Islet of Langerhans (tissue), 1 donor: ENCODE results near the gene CLCA2.

Source experiments
- FAIRE-seq: peaks from one replicate; lab custom pipeline; 2011; peaks lifted over from hg19 to GRCh38; lab: Jason Lieb, UNC

The CLCA2 gene, protein sequence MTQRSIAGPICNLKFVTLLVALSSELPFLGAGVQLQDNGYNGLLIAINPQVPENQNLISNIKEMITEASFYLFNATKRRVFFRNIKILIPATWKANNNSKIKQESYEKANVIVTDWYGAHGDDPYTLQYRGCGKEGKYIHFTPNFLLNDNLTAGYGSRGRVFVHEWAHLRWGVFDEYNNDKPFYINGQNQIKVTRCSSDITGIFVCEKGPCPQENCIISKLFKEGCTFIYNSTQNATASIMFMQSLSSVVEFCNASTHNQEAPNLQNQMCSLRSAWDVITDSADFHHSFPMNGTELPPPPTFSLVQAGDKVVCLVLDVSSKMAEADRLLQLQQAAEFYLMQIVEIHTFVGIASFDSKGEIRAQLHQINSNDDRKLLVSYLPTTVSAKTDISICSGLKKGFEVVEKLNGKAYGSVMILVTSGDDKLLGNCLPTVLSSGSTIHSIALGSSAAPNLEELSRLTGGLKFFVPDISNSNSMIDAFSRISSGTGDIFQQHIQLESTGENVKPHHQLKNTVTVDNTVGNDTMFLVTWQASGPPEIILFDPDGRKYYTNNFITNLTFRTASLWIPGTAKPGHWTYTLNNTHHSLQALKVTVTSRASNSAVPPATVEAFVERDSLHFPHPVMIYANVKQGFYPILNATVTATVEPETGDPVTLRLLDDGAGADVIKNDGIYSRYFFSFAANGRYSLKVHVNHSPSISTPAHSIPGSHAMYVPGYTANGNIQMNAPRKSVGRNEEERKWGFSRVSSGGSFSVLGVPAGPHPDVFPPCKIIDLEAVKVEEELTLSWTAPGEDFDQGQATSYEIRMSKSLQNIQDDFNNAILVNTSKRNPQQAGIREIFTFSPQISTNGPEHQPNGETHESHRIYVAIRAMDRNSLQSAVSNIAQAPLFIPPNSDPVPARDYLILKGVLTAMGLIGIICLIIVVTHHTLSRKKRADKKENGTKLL

DNA sequence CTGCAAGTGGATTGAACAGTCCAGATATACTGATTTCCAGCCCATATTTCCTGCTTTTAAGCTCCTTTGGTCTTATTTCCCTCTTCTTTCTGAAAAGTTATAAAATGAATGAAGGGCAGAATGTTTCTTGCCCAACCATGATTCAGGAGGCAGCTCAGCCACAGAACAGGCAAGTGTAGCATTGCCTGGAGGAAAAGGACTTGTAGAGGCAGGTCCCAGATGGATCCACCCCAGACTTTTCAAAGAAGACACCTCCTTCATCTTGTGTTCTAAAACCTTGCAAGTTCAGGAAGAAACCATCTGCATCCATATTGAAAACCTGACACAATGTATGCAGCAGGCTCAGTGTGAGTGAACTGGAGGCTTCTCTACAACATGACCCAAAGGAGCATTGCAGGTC lies at the start of gene CLCA2:
TSS of gene CLCA2 (plus strand) at position 299 of the 400 bp plus-strand sequence. CDS start at position 376, 77 bp downstream.
- no peak for FAIRE-seq

DNA sequence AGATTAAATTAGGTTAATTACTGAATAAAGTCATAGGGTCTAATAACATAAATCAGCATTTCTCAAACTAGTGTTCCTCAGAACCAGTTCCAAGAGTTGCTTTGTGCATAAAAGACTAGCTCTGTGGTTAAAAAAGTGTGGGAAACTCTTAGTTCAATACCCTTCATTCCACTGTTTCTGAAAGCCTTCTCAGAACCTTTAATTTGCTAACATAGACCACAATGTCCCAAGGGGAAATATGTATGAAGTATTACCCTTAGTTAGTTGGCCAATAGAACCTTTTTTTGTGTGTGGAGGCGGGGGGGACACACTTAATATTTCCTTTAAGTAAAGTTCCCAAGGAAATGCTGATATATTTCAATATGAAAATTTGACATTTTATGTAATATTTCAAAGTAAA lies 48.3 kb upstream of the CLCA2 start:
- FAIRE-seq = no peak

DNA sequence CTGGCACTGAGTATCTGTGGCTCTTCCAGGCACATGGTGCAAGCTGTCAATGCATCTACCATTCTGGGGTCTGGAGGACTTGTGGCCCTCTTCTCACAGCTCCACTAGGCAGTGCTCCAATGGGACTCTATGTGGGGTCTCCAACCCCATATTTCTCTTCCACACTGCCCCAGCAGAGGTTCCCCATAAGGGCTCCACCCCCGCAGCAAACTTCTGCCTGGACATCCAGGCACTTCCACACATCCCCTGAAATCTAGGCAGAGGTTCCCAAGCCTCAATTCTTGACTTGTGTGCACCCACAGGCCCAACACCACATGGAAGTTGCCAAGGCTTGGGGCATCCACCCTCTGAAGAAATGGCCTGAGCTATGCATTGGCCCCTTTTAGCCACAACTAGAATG lies 46.6 kb upstream of the CLCA2 start:
- no peak for FAIRE-seq

DNA sequence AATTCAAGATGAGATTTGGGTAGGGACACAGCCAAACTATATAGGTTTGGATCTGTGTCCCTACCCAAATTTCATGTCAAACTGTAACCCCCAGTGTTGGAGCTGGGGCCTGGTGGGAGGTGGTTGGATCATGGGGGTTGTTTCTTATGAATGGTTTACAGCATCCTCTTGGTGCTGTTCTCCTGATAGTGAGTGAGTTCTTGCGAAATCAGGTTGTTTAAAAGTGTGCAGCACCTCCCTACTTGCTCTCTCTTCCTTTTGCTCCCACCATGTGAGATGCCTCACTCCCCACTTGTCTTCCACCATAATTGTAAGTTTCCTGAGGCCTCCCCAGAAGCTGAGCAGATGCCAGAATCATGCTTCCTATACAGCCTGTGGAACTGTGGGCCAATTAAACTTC lies 45.2 kb upstream of the CLCA2 start:
- no peak for FAIRE-seq

DNA sequence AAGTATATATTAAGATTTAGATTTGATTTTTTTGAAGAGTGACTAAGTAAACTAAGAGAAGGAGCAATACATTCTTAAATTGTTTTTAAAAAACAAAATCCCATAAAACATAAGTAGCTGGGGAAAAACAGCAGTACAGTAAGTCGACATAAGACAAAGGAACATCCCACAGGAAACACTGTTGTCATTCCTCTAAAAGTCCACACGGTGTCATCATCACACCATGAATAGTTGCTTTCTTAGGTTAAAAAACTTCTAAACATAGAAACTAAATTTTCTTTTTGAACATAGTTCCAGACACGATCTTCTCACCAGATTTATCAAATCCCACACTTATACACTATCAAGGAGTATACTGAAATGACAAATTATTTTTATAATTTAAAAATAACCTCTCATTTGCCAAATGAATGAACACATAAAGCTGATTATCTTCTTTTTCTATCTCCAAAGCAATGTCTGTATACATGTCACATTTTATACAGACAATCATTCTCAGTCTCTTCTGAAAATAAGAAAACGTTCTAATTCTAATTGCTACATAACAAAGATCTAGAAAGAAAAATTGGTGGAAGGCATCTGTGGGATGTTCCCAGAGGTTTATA lies 43.6 kb upstream of the CLCA2 start:
- peak; percentile 100 for FAIRE-seq

DNA sequence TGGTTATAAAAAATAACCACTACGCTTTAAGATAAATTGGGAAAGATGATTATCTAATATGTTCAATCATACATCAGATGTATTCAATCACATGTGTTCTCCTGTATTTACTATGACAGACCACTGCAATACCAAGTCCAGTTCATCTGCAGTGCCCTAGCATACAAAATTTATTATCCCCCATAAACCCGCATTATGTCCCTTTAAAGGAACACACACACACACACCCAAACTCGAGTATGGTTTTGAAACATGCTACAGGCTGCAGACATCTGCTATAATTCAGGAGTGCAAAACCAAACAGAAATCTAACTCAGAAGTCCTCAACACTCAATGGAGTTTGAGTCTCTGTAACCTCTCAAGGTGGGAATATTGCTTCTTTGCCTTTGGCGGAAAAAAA lies 42.7 kb upstream of the CLCA2 start:
- no peak for FAIRE-seq

DNA sequence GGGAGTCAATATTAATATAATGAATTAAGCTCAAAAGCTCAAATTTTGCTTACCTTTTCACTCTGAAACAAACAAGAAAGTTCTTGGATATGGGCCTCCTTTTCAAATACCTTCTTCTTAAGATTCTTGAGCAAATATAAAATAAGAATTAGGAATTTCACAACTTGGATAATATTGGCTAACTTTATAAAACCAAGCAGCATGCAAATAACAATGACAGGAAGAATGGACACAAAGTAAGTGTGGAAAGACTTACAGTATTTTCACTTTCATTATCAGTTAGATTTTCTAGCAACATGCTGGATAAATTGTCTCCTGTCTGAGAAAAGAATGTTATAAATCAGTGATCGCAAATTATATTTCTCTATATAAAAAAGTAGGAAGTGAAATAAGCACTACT lies 41.1 kb upstream of the CLCA2 start:
- no peak for FAIRE-seq

DNA sequence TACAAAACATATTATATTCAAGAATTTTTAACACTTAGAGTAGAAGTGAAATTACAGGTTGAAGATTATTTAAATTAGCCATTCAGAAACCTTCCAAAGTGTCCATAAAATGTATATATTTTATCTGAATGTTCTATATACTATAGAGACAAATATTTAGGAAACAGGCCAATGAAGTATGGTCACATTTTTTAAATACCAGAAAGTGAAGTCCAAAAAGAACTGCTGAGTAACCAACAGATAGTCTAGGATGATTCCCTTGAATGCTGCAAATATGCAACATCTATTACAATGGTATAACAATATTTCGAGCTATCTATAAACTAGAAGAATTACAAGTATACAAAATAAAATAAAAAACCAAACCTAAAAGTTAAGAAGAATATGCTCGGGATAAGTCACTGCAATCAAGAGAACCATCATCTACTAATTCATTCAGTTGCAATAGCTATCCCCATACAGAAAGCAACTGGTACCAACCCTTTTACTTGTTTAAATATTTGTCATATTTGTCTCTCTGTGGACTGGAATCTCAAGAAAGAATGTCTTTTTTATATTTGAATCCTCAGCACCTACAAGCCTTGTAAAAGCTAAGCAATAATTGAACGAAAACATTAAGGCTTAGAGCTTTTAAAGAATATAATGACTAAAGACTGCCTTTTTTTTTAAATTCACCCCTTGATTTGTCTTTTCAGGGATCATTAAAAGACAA lies 35.9 kb upstream of the CLCA2 start:
- peak; percentile 47 for FAIRE-seq

DNA sequence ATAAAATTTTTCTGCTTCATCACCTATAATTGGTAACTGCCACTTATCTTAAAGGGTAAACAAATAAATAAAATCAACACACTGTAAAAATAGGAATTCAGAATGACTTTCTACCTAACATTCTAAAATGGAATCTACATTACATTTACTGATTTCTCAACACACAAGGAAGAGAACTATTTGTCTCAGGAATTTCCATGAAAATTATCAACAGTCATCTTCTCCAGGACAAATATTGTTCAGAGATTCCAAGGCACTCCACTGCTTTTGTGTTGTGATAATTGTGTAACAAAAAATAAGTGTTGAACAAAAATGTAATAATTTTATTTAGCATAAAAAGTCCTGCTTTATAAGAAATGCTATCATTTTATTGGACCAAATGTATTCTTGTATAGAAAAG lies 35.2 kb upstream of the CLCA2 start:
- peak; percentile 70 for FAIRE-seq

DNA sequence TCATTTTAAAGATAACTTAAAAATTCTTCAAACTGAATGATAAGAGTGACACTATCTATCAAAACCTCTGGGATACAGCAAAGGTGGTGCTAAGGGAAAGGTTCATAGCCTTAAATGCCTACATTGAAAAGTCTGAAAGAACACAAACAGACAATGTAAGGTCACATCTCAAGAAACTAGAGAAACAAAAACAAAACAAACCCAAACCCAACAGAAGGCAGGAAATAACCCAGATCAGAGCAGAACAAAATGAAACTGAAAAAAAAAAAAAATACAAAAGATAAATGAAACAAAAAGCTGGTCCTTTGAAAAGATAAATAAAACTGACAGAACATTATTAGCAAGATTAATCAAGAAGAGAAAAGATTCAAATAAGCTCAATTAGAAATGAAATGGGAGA lies 34.7 kb upstream of the CLCA2 start:
- no peak for FAIRE-seq

DNA sequence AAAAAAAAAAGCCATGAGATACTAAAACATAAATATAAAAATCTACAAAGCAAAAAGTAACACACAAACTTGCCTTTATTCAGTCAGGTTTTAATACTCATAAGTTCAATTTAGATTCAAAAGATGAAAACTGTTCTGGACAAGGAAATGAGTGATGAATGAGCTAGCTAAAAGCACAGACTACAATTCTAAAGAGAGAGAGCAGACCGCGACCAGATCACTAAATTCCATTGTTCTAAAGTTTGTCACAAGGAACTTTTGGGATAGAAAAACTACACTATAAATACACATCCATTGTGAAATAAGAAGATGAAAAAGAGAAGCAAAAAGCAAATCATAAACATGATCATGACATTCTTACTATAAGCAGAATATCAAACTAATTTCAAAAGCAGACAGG lies 29.6 kb upstream of the CLCA2 start:
- no peak for FAIRE-seq

DNA sequence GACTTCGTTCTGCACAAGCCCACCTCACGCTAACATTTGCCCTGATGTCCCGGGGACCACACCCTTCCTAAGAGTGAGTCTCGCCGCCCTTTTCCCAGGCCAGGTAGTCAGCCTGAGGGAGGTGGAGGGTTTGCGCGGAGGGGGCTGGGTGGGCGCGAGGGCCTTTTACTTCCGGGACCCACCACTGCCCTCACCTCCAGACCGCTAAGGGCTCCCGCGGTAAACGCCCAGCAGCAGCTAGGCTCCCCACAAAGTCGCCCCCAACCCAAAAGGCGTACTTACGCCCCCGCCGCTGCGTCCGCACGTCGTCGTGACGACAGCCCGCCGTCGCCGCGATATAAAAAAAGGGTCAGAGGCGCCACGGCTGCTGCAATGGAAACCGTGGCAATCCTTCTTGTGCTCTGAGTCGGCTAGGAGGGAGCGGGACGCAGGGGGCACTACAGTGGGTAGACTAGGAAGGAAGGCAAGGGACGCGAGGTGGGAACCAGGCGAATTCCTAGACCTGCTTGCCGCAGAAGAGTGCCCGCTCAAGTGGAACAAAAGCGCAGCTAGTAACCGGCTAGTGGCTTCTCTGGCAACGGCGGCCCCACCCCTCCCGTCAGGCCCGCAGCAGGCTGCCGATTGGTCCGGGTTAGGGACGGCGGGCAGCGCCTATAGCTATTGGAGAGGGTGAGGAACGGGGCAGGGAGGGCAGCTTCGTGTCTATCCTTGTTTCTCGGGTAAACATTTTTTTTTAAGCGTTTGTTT lies 28.0 kb upstream of the CLCA2 start, which contains the start of gene ODF2L:
TSS of gene ODF2L (minus strand) at position 573 of the 747 bp plus-strand sequence. CDS start 9,296 bp downstream, outside the sequence.
- FAIRE-seq = peak; percentile 60

DNA sequence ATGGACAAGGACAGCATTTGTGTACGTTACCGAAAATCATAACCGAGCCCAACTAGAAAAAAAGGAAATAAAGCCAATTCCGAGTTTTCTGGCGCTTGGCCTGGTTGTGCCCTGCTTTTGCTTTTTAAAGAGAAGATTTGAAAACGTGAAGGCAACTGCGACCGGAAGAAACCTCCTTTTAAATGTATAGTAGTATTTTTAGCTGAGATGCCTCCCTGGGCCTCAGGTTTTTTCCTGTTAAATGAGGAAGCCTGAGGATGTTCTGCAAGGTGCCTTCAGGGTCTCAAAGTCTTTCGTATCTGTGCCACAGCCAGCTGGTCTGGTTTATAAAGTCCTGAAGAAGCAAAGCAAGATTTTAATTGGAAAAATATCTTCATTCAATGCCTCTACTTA lies 27.5 kb upstream of the CLCA2 start:
- no peak for FAIRE-seq

DNA sequence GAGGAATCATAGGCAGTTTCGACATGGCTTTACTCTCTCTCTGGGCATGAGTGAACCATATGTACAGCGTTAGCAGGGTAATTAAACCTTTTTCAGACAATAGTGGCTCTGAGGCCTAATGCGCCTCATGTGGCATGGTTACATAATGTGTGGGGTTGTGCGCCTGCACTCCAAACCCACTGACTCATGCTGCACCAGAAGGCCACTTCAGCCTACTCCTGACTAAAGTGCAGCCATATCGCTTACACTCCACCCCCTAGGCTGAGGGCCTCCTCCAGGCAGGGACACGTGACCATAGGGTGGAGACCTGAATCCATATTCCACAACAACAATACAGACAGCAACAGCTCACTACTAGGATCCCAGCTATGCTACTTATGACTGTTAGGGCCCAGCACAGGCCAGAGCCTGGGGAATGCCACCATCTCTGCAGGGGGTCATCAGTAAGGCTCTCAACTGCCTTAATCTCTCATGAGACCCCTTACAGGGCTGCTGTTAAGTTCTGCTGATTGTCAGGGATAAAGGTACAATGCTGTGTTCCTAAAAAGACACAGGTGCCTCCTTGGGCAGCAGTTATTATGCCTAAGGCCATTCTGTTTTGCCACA lies 14.5 kb upstream of the CLCA2 start:
- no peak for FAIRE-seq

DNA sequence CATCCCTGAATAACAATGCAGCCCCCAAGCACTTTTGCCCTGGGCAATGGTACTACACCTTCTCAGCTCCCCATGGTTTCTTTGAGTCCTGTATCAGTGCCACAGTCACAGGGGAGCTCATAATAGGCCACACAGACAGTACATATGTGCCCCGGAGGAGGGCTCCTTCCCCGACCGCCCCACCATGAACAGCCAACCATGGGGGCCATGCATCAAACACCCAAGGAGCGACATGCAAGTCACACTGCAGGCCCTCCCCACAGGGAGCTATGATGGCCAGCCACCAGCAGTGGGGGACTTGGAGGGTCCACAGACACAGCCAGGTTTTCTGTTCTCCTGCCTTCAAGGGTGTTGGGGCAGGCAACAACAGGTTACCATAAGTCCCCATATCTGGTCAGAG lies 13.1 kb upstream of the CLCA2 start:
- FAIRE-seq = no peak

DNA sequence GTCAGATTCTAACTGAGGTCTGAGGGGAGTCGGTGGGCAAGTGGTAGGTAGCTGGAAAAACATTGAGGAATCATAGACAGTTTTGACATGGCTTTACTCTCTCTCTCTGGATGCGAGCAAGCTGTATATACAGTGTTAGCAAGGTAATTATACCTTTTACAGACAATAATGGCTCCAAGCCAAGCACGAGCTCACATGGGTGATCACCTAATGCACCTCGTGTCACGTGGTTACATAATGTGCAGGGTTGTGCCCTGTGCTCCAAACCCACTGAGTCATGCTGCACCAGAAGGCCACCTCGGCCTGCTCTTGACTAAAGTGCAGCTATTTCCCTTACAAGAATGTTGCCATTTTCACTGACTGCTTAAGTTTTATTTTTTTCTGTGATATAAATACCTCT lies 7.6 kb upstream of the CLCA2 start:
- FAIRE-seq = no peak

DNA sequence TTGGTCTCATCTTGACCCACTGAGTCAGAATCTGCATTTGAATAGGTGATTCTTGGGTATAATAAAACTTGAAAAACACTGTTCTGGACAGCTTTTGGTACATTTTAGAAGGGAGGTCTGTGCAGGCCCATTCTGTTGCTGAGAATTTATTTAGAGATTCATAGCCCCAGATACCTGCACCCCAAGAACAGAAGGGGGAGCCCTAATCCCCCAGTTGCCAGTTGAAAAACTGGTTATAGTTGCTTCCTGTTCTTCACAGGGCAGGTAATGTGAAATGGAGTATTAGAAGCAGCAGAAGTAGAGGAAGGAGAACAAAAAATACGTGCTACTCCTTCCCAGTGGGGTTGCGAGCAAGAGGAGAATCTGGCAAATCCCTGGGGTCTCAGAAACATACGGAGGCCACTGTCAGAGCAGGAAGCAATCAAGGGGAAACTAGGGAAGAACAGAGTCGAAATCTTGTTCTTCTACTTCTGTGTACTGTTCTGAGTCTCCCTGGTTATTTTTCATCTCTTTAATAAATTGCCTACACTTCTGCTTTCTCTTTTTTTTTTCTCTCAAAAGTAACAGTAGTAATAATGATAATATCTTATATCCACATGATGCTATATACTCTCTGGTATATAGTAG lies 4.6 kb upstream of the CLCA2 start:
- peak; percentile 17 for FAIRE-seq

DNA sequence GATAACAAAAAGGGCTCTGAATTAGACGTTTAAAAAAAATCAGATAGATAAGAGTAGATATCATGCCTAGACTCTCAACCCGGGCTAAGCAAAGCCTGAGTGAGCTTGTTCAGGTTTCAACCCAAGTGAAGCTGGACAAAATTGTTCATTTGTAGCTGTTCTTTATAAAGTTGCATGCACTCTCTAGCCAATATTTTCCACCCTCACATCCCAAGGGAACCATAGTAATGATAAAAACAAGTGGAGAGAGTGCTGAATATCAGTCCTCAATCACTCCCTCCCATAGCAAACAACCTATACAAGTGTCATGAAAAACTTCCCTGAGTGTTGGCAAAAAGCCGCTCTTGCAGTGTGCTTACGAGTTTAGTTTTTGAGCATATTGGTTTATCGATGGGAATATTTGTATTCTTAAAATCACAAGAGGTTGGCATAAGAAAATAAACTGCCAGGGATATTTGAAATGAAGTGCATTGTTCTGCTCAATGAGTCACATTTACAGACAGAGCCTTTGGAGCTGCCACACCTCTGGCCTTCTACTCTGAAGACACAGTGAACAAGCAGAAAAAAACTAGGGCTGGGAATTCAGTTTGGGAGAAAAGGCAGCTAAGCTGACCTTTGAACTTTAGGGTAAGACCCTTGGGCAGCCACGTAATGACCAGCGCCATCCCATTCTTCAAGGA lies 2.2 kb upstream of the CLCA2 start:
- no peak for FAIRE-seq

DNA sequence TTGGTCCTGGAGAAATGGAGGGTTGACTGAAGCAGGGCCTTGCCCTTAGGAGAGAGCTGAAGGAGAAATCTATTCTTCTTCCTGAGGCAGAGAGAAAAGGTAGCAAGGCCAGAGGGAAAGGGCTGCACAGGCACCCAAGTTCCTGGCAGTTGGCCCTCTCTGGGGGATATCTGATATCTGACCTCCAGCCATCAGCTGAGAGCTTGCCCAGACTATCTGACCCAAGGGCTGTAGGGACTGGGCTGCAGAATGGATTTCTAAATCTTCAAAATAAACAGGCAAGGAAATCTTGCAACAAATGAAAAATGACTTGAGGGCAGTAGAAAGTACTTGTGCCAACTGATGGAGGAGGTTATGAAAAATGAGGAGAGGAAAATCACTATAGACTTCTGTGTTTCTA lies 498 bp upstream of the CLCA2 start:
- FAIRE-seq = no peak
